Measurements from ENCODE around the gene NIN.

- TF ChIP-seq CTCF (conservative IDR thresholded peaks at IDR 0.05): no peak
- no peak for TF ChIP-seq ZFX (IDR thresholded peaks at IDR 0.05)
Observed at GRCh38 chr14:50804181-50804721, 26.7 kb downstream of the NIN start.
